ENCODE data around the gene LEFTY2. TPM values are rescaled to one million over a fixed set of nuclear protein-coding genes. Genes with fewer than 3 reads are reported as not detected.
A peak's percentile ranks its signal among the peaks of the same experiment; 100 is the strongest.

LEFTY2 gene
- polyA plus RNA-seq, 3 donors, result not detected

DNA sequence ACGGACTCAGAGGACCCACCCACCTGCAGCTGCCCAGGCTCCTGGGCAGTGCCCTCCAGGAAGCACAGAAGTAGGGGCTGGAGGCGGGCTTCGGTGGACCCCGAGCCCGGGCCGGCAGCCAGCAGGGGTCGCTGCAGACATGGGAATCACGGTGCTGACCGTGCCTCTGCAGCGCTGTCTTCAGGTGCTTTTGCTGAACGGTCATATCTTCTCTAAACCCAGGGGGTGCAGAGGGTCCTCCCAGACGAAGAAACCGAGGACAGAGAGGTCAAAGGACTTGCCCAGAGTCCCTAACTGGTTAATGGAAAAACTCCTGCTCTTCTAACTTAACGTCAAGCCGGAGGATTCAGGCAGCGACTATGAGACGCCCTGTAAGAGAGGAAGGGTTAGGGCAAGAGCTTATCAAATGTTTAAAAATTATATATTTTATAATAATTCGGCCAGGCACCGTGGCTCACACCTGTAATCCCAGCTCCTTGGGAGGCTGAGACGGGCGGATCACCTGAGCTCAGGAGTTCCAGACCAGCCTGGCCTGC lies 21.5 kb upstream of the LEFTY2 start:
- H3K4me3 Mint-ChIP-seq, result no peak overlapping the region
- Histone ChIP-seq H3K36me3 (replicated peaks in 1 of 2; ENCODE audit: control insufficient read depth in 1 of 2, insufficient read depth in 2 of 2, low read length in 2 of 2) (no peaks in the 10 kb centered on the region), H3K4me3 (replicated peaks in 1 of 3; ENCODE audit: low read depth in 2 of 3, low read length in 3 of 3) (no peak overlapping the region), H4K20me1 (ENCODE audit: insufficient read depth, low read length) (no peaks in the 10 kb centered on the region), H3K27ac (ENCODE audit: low read depth in 1 of 2, low read length in 2 of 2) (no peak overlapping the region), H3K27me3 (ENCODE audit: control insufficient read depth in 2 of 2, insufficient read depth in 2 of 2, low read length in 2 of 2) (no peaks in the 10 kb centered on the region), H3K9me3 (replicated peaks in 1 of 2; ENCODE audit: control insufficient read depth in 1 of 2, insufficient read depth in 1 of 2, low read length in 2 of 2) (no peaks in the 10 kb centered on the region), H3K4me2 (replicated peaks; ENCODE audit: extremely low read depth, low read length, poor library complexity, severe bottlenecking) (no peak overlapping the region), H3K4me1 (ENCODE audit: control insufficient read depth in 1 of 2, insufficient read depth in 2 of 2, low read length in 2 of 2) (peaks cover 2 to 4% of the 10 kb centered on the region in 2 donors), H2AFZ (ENCODE audit: insufficient read depth, low read depth, low read length, poor library complexity, severe bottlenecking) (peak overlapping the region; percentile 63), H3K9ac (ENCODE audit: insufficient read depth, low read length, poor library complexity, severe bottlenecking) (no peak overlapping the region), H3K79me2 (ENCODE audit: insufficient read depth, low read length) (no peaks in the 10 kb centered on the region)
- 5% methylated on average over 13 of the region's 21 CpGs for WGBS (ENCODE audit: insufficient coverage)
- no peaks in the 10 kb centered on the region for H3K9me3 Mint-ChIP-seq
- peaks cover 3% of the 10 kb centered on the region for H3K4me1 Mint-ChIP-seq
- peaks cover 0 to 4% (median 2%) of the 10 kb centered on the region in 3 donors for H3K27me3 Mint-ChIP-seq (ENCODE audit: low read depth in 3 of 3)
- H3K36me3 Mint-ChIP-seq, result no peaks in the 10 kb centered on the region
- intact Hi-C loops (cut with micrococcal nuclease), result no loop called here
- TF ChIP-seq, protein P1, sequence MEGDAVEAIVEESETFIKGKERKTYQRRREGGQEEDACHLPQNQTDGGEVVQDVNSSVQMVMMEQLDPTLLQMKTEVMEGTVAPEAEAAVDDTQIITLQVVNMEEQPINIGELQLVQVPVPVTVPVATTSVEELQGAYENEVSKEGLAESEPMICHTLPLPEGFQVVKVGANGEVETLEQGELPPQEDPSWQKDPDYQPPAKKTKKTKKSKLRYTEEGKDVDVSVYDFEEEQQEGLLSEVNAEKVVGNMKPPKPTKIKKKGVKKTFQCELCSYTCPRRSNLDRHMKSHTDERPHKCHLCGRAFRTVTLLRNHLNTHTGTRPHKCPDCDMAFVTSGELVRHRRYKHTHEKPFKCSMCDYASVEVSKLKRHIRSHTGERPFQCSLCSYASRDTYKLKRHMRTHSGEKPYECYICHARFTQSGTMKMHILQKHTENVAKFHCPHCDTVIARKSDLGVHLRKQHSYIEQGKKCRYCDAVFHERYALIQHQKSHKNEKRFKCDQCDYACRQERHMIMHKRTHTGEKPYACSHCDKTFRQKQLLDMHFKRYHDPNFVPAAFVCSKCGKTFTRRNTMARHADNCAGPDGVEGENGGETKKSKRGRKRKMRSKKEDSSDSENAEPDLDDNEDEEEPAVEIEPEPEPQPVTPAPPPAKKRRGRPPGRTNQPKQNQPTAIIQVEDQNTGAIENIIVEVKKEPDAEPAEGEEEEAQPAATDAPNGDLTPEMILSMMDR (IDR thresholded peaks at IDR 0.05), result peak; percentile 94
- no peak overlapping the region for H3K27ac Mint-ChIP-seq
- DNase-seq, result peak; percentile 22 to 43 (median 30)

DNA sequence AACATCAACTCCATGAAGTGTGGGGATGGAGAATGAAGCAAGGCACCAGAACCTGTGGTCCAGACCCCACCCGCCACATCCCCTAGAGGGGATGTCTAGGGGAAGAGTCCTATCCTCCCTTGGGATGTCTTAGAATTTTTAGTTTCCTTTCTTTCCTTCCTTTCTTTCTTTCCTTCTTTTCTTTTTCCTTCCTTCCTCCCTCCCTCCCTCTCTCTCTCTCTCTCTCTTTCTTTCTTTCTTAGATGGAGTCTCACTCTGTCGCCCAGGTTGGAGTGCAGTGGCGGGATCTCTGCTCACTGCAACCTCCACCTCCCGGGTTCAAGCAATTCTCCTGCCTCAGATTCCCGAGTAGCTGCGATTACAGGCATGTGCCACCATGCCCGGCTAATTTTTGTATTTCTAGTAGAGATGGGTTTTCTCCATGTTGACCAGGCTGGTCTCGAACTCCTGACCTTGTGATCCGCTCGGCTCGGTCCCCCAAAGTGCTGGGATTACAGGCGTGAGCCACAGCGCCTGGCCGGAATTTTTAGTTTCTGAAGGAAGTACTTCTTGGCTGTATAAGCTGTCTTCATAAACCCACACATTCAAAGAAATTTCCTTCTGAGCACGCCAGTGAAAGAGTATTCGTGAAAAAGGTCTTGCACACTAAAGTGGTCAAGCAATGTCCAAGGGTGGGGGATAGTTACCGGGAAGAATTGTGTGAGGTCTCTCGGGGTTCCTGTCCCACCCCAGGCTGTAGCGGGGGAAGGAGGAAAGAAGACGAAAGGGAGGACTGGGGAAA lies 20.8 kb upstream of the LEFTY2 start:
- peak overlapping the region; percentile 63 for H2AFZ ChIP-seq (ENCODE audit: insufficient read depth, low read depth, low read length, poor library complexity, severe bottlenecking)
- no peak overlapping the region for H3K4me3 ChIP-seq (replicated peaks in 1 of 3; ENCODE audit: low read depth in 2 of 3, low read length in 3 of 3)
- no peaks in the 10 kb centered on the region for H3K9me3 ChIP-seq (replicated peaks in 1 of 2; ENCODE audit: control insufficient read depth in 1 of 2, insufficient read depth in 1 of 2, low read length in 2 of 2)
- no peaks in the 10 kb centered on the region for H3K79me2 ChIP-seq (ENCODE audit: insufficient read depth, low read length)
- no peaks in the 10 kb centered on the region for H3K27me3 ChIP-seq (ENCODE audit: control insufficient read depth in 2 of 2, insufficient read depth in 2 of 2, low read length in 2 of 2)
- H3K36me3 Mint-ChIP-seq, result no peaks in the 10 kb centered on the region
- intact Hi-C loops (cut with micrococcal nuclease), result no loop called here
- peak overlapping the region in 1 of 2 donors; percentile 35 for H3K4me3 Mint-ChIP-seq
- peaks cover 3% of the 10 kb centered on the region for H3K4me1 Mint-ChIP-seq
- no peak overlapping the region for H3K27ac Mint-ChIP-seq
- TF ChIP-seq, protein P1 (IDR thresholded peaks at IDR 0.05), result no peak
- no peak overlapping the region for H3K9ac ChIP-seq (ENCODE audit: insufficient read depth, low read length, poor library complexity, severe bottlenecking)
- whole genome bisulfite sequencing (ENCODE audit: insufficient coverage), result 60% methylated on average over 4 of the region's 20 CpGs
- H3K27me3 Mint-ChIP-seq (ENCODE audit: low read depth in 3 of 3), result peaks cover 0 to 4% (median 2%) of the 10 kb centered on the region in 3 donors
- H3K4me2 ChIP-seq (replicated peaks; ENCODE audit: extremely low read depth, low read length, poor library complexity, severe bottlenecking), result no peak overlapping the region
- H3K4me1 ChIP-seq (ENCODE audit: control insufficient read depth in 1 of 2, insufficient read depth in 2 of 2, low read length in 2 of 2), result peaks cover 2 to 4% of the 10 kb centered on the region in 2 donors
- H3K27ac ChIP-seq (ENCODE audit: low read depth in 1 of 2, low read length in 2 of 2), result no peak overlapping the region
- H4K20me1 ChIP-seq (ENCODE audit: insufficient read depth, low read length), result no peaks in the 10 kb centered on the region
- DNase-seq, result no peak
- no peaks in the 10 kb centered on the region for H3K36me3 ChIP-seq (replicated peaks in 1 of 2; ENCODE audit: control insufficient read depth in 1 of 2, insufficient read depth in 2 of 2, low read length in 2 of 2)
- no peaks in the 10 kb centered on the region for H3K9me3 Mint-ChIP-seq

All from CD14-positive monocyte (primary cell).